Spleen (tissue), 11 donors: ENCODE results near the gene EI24. TPM values are rescaled to one million over a fixed set of nuclear protein-coding genes. Genes with fewer than 3 reads are reported as not detected.
"Not testable (repeated sequence)": the region's sequence is repeated elsewhere in the genome, so short reads cannot be mapped to it uniquely, and the experiment has no call there.

Experiments used
- DNase-seq: peaks from one replicate; pipeline ENCODE4 v3.0.0-alpha.2; 2020
- H3K27ac ChIP-seq, 8 donors: fragments of 200-600 bp; sonication (generic) in 7 of 8; 1 replicate in 4 of 8; 2 replicates in 4 of 8; pipeline versions ENCODE4 v1.5.0 to v1.8.0; 2016 to 2021; ENCODE audit warnings: inconsistent platforms in 4 of 8, mild to moderate bottlenecking in 4 of 8, moderate library complexity in 1 of 8
- H3K27me3 ChIP-seq, 7 donors: fragments of 200-600 bp; sonication (generic) in 6 of 7; replicated peaks in 1 of 7; 1 replicate in 4 of 7; 2 replicates in 3 of 7; pipeline versions ENCODE4 v1.5.0 to v1.8.0; 2016 to 2021; ENCODE audit warnings: inconsistent platforms in 3 of 7, mild to moderate bottlenecking in 1 of 7
- H3K36me3 ChIP-seq, 6 donors: fragments of 200-600 bp; sonication (generic) in 5 of 6; 1 replicate in 4 of 6; 2 replicates in 2 of 6; pipeline versions ENCODE4 v1.5.0 to v1.8.0; 2016 to 2021; ENCODE audit warnings: inconsistent platforms in 2 of 6
- H3K4me1 ChIP-seq, 6 donors: fragments of 200-600 bp; sonication (generic) in 5 of 6; 1 replicate in 3 of 6; 2 replicates in 3 of 6; pipeline versions ENCODE4 v1.5.0 to v1.8.0; 2016 to 2021; ENCODE audit warnings: inconsistent platforms in 3 of 6
- H3K4me3 ChIP-seq, 8 donors: fragments of 200-600 bp; sonication (generic) in 7 of 8; 1 replicate in 4 of 8; 2 replicates in 4 of 8; pipeline versions ENCODE4 v1.5.0 to v1.8.0; 2016 to 2021; ENCODE audit warnings: inconsistent platforms in 4 of 8, mild to moderate bottlenecking in 4 of 8, moderate library complexity in 2 of 8
- H3K9me3 ChIP-seq, 8 donors: fragments of 200-600 bp; sonication (generic) in 7 of 8; 1 replicate in 4 of 8; 2 replicates in 4 of 8; pipeline versions ENCODE4 v1.5.0 to v1.8.0; 2016 to 2021; ENCODE audit warnings: inconsistent platforms in 4 of 8
- CTCF ChIP-seq, 11 experiments: fragments of 200-600 bp in 7 of 11; fragments of 450-650 bp in 4 of 11; sonication (generic) in 4 of 11; IDR thresholded peaks in 8 of 11; conservative IDR thresholded peaks in 3 of 11; 1 replicate in 7 of 11; 2 replicates in 4 of 11; pipeline versions ENCODE4 v1.4.0 to v1.8.0; 2016 to 2021; ENCODE audit warnings: antibody characterized with exemption in 11 of 11, inconsistent platforms in 4 of 11, mild to moderate bottlenecking in 1 of 11
- POLR2A ChIP-seq, 3 donors: fragments of 450-650 bp; IDR thresholded peaks; one replicate each; pipeline ENCODE4 v1.5.1; 2017; ENCODE audit warnings: antibody characterized with exemption in 3 of 3, mild to moderate bottlenecking in 1 of 3
- POLR2AphosphoS5 ChIP-seq, 3 donors: sonication (generic); formaldehyde crosslinking; IDR thresholded peaks; one replicate each; pipeline ENCODE4 v1.5.1; 2017; ENCODE audit warnings: antibody characterized with exemption in 3 of 3
- WGBS, 5 donors: extraction: QIAGEN DNeasy Blood & Tissue Kit in 3 of 5; methylation state at CpG; one replicate each; pipeline versions ENCODE4 v1.1.5 to v1.1.7; 2013 to 2018; 5-methylcytosine and 5-hydroxymethylcytosine counted together
- intact Hi-C: fragments of 100-400 bp; cut with DNase I; formaldehyde crosslinking; loops from one replicate; pipeline ENCODE4 v1.15.0; 2023; ENCODE audit warnings: low total_unique reads
- polyA plus RNA-seq, 3 donors: library from polyadenylated mRNA; stranded (reverse); fragments of 200-250 nt; gene quantifications; one replicate each; pipeline ENCODE4 v1.2.1, GENCODE V29; 2013
- total RNA-seq, 7 donors: library from RNA; depleted of rRNA in 3 of 7; stranded (reverse); fragments of >200 nt in 3 of 7; fragmentation: NEBNext Ultra II Directional in 4 of 7; extraction: Animal tissue kit (Norgen Biotek cat#: 25700) in 4 of 7; gene quantifications; one replicate each; pipeline versions ENCODE4 v1.1.0 to v1.2.1, GENCODE V29; 2016 to 2021
- donor health status: healthy with polysubstance abuse.
- donor health status: DM: no; HTN: no; CAD: no; lungs with moderate emphysema.
- donor health status: DM: no; HTN: no; CAD: no.
- donor health status: Bipolar disorder and iron deficiency.
- donor health status: healthy.
- donor health status: DM: no; HTN: no; CAD: no.
- donor health status: DM: yes; HTN: yes; CAD: no.

EI24 gene
- total and polyA plus RNA-seq, 10 donors, result 15.5 to 71.3 (median 41.4) TPM

- intact Hi-C loops, result no loop called here
- Histone ChIP-seq H3K9me3 (no peaks in the 10 kb centered on the region), H3K4me1 (peaks cover 11 to 40% (median 23%) of the 10 kb centered on the region in 6 donors), H3K36me3 (peaks cover 2 to 29% (median 22%) of the 10 kb centered on the region in 6 donors), H3K27ac (peak overlapping the region; percentile 77 to 94 (median 86)), H3K4me3 (peak overlapping the region; percentile 64 to 97 (median 80)), H3K27me3 (no peaks in the 10 kb centered on the region)
- WGBS, 5 donors, result 2 to 5% (median 2%) methylated on average over 8 to 9 of the region's 9 CpGs
- TF ChIP-seq POLR2A (IDR thresholded peaks at IDR 0.05) (no peak), CTCF (IDR thresholded peaks at IDR 0.05 in 8 of 11, conservative IDR thresholded peaks at IDR 0.05 in 3 of 11) (no peak)
- no peak for DNase-seq
Observed at GRCh38 chr11:125569915-125570621, 791 bp downstream of the EI24 start.

GRCh38 chr11:125570952-125571351 lies 1.7 kb downstream of the EI24 start:
- no peak for DNase-seq
- TF ChIP-seq CTCF (IDR thresholded peaks at IDR 0.05 in 8 of 11, conservative IDR thresholded peaks at IDR 0.05 in 3 of 11), result no peak
- 64 to 92% (median 75%) methylated on average over 2 of the region's 2 CpGs for whole genome bisulfite sequencing, 5 donors
- intact Hi-C loops, result no loop called here
- H3K36me3 ChIP-seq, result peaks cover 2 to 38% (median 30%) of the 10 kb centered on the region in 6 donors
- H3K27ac ChIP-seq, result no peak overlapping the region
- peak overlapping the region in 1 of 8 donors; percentile 97 for H3K4me3 ChIP-seq
- peaks cover 11 to 40% (median 23%) of the 10 kb centered on the region in 6 donors for H3K4me1 ChIP-seq
- H3K27me3 ChIP-seq, result no peaks in the 10 kb centered on the region
- H3K9me3 ChIP-seq, result no peaks in the 10 kb centered on the region

GRCh38 chr11:125572916-125573315 lies 3.6 kb downstream of the EI24 start:
- Histone ChIP-seq H3K27ac (no peak overlapping the region), H3K9me3 (no peaks in the 10 kb centered on the region), H3K27me3 (no peaks in the 10 kb centered on the region), H3K4me1 (peaks cover 11 to 40% (median 23%) of the 10 kb centered on the region in 6 donors), H3K36me3 (peaks cover 7 to 58% (median 50%) of the 10 kb centered on the region in 6 donors), H3K4me3 (no peak overlapping the region)
- 83 to 93% (median 89%) methylated on average over 5 of the region's 5 CpGs for WGBS, 5 donors
- intact Hi-C loops, result no loop called here
- TF ChIP-seq POLR2AphosphoS5 (IDR thresholded peaks at IDR 0.05) (no peak), POLR2A (IDR thresholded peaks at IDR 0.05) (no peak), CTCF (IDR thresholded peaks at IDR 0.05 in 8 of 11, conservative IDR thresholded peaks at IDR 0.05 in 3 of 11) (no peak)
- DNase-seq, result no peak

- H3K9me3 ChIP-seq, H3K27ac ChIP-seq, H3K4me3 ChIP-seq, H3K4me1 ChIP-seq, H3K27me3 ChIP-seq, DNase-seq, intact Hi-C loops: not testable (repeated sequence)
- H3K36me3 ChIP-seq, result peaks cover 15 to 100% (median 92%) of the 10 kb centered on the region in 6 donors
- WGBS, 5 donors, result 96 to 98% (median 97%) methylated on average over 14 of the region's 14 CpGs
Observed at GRCh38 chr11:125577181-125577580, 7.9 kb downstream of the EI24 start.
